NK-92 treated with Interleukin-12 subunit alpha and Interleukin-12 subunit beta, amount 100 ng/mL, for 24 hours (cell line): ENCODE results near the gene NCLN.
"Not testable (repeated sequence)": the region's sequence is repeated elsewhere in the genome, so short reads cannot be mapped to it uniquely, and the experiment has no call there.

Experiments
- DNase-seq: peaks from one replicate; lab custom pipeline; 2025; lab: John Stamatoyannopoulos, UW

Gene NCLN

DNA sequence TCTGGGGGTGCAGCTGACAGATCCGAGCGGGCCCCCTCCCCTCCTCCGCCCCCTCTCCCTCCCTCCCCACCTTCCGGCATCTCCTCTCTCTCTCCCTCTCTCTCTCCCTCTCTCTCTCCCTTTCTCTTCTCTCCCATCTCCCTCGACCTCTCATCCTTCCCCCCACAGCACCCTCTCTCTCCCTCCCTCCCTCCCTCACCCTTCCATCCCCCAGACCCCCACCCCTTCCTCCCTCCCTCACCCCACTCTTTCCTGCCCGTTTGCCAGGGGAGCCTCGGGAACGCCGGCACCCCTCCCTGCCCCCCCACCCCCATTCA, 39.4 kb downstream of the NCLN start:
- no peak for DNase-seq

DNA sequence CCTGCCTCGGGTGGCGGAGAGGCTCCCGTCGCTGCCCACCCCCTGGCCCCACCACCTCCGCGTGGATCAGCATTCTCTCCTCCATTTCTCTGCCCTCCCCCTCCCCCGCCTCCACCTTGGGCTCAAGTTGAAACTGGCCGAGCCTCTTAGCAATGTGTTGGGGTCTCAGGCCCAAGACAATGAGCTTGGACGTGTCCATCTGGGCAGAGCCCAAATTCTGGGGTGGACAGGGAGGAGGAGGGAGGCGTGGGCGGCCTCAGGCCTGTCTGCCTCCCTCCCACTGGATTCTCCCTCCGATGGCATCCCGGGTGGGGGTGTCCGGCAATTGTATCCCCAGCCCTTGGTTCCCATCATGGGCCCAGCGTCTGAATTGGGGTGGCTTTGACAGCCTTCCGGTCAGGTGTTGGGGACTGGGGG, 40.0 kb downstream of the NCLN start:
- DNase-seq, result no peak

DNA sequence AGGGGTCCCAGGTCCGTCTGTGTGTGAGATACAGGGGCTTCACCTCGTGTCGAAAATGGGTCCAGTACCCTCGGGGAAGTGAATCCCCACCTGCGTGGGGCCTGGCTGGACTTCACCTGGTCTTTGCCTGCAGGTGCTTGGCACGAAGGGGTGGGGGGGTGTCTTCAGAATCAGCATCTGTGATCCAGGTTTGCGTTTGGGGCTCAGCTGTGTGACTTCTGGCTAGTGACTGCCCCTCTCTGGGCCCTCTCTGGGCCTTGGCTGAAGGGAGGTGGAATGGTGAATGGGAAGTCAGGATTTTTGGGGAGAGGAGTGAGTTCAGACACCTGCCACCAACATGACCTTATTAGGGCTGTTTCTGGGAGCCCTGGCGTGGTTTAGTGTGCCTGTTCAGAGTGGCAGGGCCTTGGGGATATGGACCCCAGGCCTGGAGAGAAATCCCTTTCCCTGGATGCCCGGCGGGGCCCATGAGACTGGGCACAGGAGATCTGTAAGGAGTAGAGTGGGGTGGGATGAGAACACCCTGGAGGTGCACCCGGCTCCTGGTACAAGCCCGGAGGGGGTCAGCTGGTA, 41.4 kb downstream of the NCLN start:
- no peak for DNase-seq

DNA sequence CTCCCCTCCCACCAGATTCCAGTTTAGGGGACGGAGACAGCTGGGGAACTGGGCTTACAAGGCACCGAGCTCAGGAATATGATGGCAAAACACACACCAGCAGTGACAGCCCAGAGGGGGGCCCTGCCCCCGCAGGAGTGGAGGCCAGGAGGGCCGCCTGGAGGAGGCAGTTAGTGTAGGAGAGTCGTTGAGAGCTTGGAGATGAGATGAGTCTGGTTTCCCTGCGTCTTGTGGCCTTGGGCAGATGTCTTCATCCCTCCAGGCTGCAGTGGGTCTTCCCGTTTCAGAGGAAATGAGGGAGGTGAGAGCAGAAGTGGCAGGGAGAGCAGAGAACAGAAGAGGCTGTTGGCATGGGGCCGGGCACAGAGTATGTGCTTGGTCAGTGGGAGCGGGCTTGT, 43.6 kb downstream of the NCLN start:
- DNase-seq, result no peak

DNA sequence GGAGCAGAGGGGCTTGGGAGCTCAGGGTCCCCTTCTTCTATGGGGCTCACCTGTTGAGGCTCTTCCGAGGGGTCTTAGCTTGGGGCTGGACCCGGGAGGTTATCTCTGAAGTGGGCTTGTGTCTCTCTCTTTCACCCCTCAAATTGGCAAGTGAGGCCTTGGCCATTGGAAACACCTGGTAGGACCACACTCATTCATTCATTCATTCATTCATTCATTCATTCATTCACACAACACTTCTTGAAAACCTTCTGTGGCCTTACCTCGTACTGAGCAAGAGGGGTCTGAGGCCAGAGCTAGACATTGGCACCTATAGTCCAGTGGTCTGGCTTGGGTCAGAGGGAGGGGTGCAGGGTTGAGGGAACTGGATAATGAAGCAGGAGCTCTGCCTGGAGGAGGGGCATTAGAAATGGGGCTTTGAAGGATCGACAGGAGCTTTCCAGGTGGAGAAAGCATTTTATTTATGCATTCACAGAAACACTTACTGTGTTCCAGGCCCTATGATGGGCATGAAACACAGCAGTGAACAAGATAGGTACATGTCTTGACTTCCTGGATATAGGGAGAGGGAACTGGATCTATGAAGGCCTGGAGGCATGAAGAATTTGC, 44.3 kb downstream of the NCLN start:
- no peak for DNase-seq

DNA sequence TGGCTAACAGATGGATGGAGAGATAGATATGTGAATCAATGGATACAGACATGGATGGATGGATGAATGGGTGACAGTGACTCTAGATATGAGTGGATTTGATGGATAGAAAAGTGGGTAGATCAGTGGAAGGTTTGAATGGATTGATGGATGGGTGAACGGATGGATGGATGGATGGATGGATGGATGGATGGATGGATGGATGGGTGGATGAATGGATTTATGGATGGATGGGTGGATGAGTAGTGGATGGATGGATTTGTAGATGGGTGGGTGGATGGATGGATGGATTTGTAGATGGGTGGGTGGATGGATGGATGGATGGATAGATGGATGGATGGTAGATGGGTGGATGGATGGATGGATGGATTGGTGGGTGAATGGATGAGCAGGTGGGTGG, 45.6 kb downstream of the NCLN start:
- DNase-seq, result no peak

DNA sequence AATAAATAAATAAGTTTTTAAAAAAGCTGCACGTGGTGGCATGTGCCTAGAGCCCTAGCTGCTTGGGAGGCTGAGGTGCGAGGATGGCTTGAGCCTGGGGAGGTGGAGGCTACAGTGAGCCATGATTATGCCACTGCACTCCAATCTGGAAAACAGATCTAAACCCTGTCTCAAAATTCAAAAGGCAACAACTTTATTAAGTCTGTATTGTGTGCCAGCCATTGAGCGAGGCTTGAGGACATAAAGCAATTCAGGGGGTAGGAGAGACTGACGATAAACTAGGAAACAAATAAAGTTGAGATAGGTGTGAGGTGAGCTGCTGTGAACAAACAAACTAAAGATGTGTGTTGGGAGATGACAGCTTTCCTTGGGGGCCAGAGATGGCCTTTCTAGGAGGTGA, 47.4 kb downstream of the NCLN start:
- DNase-seq, result no peak

DNA sequence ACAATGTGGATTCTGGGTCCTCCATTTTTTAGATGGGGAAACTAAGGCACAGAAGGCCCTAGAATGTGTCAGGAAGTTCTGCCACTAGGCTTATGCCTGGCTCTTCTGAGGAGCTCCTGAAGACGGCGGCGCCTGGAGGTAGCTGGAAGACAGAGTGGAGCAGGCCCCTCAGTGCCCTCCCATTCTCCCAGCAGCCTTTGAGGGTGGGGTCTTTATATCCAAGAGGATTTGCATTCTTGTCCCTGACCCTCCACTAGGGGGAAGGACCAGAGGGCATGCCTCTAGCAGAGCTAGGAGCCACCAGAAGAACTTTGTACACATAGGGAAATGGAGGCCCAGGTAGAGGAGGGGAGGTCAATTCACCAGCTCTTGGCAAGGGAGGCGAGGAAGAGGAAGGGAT, 48.1 kb downstream of the NCLN start:
- no peak for DNase-seq

DNA sequence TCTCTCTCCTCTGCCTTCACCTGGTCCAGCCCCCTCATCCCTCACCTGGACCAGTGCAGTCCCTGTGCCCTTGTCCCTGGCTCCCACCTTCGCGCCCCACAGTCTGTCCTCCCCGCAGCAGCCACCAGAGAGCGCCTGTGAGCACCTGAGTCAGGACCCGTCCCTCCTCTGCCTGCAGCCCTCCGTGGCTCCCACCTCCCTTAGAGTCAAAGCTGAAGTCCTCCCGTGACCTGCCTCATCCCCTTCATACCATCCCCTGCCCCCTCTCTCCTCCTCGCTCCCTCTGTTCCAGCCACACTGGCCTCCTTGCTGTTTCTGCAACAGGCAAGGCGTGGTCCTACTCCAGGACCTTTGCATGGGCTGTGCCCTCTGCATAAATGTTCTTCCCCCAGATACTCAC, 49.1 kb downstream of the NCLN start:
- no peak for DNase-seq

DNA sequence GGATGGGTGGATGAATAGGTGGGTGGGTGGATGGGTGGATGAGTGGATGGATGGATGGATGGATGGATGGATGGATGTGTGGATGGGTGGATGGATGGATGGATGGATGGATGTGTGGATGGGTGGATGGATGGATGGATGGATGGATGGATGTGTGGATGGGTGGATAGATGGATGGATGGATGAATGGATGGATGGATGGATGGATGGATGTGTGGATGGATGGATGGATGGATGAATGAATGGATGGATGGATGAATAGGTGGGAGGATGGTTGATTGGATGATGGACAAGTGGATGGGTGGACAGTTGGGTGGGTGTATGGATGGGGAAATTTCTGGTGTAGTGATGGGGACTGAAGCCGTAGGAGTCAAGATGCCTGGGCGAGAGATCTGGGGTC, 49.9 kb downstream of the NCLN start:
- not testable (repeated sequence) for DNase-seq

DNA sequence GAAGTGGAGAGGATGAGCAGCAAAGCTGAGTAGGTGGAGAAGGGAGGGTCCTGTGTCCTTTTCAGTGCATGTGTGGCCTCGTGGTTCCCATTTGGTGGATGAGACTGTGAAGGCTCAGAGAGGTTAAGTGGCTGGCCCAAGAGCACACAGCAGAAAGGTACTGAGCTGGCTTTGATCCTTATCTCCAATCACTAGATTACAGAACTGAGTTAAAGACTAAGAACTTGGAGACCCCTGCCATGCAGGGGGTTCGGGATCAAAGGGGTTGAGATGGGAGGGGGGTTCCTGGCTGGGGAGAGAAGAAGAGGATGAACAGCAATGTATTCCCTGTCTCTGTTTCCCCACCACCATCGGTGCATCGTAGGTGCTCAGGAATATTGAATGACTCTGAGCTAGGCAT, 50.5 kb downstream of the NCLN start:
- DNase-seq, result no peak

DNA sequence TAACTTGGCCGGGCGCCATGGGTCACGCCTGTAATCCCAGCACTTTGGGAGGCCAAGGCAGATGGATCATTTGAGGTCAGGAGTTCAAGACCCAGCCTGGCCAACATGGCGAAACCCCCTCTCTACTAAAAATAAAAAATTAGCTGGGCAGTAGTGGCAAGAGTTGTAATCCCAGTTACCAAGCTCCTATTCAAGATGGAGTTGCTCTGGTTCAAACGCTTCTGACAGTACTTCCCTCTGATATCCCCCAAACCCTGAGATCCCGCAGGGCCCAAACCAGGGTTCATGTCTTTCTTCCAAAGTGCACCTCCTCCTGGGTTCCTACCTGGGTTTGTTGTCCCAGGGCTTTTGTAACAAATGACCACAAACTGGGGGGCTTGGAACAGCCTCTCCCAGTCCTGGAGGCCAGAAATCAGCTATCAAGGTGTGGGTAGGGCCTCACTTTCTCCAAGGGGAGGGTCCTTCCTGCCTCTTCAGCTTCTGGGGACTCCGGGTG, 52.4 kb downstream of the NCLN start:
- no peak for DNase-seq

DNA sequence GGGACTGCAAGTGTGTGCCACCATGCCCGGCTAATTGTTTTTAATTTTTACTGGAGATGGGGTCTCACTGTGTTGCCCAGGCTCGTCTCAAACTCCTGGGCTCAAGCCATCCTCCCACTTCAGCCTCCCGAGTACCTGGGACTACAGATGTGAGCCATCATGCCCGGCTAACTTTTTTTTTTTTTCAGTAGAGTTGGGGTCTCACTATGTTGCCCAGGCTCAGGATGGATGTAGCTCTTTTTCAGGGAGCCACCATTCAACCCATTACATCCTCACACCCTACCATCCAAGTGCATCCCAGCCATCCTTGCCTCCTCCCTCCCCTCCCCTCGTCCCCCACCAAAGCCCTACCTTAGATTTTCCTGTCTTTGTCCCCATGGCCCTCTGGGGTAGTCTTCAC, 53.6 kb downstream of the NCLN start:
- DNase-seq, result no peak

DNA sequence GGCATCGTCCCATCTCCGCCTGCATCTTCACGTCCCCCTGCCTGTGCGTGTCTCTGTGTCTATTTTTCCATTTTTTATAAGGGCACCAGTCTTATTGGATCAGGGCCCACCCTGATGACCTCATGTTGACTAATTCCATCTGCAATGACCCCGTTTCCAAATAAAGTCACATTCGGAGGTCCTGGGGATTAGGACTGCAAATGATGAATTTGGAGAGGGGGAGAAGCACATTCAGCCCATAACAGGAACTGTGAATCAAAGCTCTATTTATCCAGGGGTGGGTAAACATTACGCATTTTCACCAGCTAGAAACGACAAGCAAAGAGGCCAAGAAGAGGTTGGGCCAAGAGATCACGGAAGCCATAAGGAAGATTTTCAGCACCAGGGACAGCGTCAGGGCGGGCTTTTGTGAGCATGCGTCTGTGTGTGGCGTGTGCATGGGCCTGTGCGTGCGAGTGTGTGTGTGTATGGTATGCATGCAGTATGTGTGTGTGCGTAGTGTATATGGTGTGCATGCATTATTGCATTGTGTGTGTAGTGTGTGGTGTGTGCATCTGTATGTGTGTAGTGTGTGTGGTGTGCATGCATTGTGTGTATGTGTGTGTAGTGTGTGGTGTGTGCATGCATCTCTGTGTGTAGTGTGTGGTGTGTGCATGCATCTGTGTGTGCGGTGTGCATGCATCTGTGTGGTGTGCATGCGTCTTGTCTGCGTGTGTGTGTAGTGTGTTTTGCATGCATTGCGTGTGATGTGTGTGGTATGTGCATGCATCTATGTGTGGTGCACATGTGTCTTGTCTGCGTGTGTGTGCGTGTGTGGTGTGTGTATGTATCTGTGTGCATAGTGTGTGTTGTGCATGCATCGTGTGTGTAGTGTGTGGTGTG, 58.3 kb downstream of the NCLN start:
- DNase-seq, result no peak

DNA sequence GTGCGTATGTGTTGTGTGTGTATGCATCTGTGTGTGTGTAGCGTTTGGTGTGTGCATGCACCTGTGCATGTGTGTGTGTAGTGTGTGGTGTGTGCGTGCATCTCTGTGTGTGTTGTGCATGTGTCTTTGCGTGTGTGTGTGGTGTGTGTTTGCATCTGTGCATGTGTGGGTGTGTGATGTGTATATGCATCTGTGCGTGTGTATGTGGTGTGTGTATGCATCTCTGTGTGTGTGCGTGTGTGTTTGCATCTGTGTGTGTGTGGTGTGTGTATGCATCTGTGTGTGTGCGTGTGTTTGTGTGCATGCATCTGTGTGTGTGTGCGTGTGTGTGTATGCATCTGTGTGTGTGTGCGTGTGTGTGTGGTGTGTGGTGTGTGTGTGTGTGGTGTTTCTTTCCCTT, 59.3 kb downstream of the NCLN start:
- no peak for DNase-seq

DNA sequence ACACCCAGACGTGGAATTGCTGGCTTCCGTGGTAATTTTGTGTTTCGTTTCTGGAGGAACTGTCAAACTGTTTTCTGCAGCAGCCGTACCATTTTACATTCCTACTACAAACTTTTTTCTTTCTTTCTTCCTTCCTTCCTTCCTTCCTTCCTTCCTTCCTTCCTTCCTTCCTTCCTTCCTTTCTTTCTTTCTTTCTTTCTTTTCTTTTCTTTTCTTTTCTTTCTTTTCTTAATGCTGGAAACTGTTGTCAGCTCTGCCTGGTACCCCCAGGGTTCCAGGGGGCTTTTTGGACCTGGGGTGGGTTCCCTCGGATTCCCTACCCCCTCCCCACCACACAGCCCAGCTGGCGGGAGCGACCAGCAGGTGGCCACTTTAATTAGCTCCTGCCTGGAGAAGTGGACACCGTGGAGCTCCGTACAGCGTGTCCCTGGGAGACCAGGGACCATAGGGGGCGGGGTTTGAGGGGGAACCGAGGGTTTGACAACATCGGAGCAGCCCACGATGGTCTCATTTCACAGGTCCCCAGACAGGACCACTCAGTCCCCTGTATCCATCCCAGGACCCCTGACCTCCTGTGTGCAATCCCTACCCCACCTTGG, 63.1 kb downstream of the NCLN start:
- no peak for DNase-seq

DNA sequence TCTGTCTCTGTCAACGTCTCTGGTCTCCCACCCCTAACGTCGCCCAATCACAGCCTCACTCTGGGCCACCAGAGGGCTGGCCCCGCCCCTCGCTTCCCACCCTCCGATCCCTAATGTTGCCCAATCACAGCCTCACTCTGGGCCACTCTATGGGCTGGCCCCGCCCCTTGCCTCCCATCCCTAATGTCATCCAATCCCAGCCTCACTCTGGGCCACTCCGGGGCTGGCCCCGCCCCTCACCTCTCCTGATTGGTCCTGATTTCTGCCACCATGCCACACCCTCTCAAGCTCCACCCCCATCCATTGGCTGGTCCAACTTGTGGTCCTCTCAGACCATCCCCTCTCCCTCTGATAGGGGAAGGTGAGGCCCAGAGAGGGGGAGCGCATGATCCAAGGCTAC, 63.7 kb downstream of the NCLN start:
- DNase-seq, result no peak

DNA sequence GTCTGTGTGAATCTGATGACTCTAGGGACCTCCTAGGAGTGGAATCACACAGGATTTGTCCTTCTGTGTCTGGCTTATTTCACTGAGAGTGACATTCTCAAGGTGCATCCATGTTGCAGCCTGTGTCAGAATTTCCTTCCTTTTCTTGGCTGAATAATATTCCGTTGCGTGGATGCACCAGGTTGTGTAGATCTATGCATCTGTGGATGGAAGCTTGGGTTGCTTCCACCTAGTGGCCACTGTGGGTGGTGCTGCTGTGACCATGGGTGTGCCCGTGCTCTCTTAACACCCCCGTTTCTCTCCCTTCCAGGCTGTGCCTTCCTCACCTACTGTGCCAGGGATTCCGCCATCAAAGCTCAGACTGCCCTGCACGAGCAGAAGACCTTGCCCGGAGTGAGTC, 64.9 kb downstream of the NCLN start:
- no peak for DNase-seq

DNA sequence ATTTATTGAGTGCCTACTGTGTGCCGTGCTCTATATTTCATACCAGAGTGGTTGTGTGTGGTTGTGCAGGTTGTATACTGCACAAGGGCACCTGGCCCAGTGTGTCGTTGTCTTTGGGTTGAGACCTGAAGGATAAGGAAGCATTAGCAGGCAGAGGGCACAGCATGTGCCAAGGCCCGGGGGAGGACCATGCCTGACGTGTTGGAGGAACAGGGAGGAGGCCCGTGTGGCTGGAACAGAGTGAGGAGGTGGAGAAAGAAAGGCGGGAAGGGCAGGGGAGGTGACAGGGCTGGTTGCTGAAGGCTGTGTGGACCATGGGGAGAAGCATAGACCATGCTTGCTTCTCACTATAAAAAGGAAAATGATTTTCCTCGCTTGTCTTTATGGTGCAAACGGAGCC, 65.5 kb downstream of the NCLN start:
- DNase-seq, result no peak

DNA sequence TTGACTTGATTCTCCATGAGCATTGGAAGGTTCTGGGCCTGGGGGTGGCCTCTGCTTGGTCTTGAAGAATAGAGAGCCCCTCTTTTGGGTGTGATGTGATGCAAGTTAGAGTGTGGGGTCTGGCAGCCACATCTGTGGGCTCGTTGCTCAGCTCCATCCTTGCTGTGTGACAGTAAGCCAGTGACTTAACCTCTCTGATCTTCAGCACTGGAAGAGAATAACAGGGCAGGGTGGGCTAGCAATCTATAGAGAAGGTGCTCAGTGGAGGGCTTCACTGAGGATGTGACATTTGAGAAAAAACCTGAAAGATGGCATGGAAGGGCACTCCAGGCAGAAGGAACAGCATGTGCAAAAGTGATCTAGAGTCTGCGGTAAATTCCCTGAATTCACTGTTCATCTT, 66.9 kb downstream of the NCLN start:
- DNase-seq, result no peak

DNA sequence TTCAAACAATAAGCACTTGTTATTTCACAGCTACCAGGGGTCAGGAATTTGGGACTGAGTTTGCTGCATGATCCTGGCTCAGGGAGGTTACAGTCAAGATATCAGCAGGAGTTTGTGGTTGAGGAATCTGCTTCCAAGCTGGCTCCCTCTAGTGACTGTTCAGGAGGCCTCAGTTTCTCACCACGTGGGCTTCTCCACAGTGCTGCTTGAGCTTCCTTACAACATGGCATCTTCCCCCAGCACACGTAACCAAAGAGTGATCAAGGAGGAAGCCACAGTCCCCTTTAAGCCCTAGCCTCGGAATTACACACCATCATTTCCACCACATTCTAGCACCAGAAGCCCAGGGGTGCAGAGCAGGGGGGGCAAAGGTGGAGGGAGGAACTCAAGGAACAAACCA, 67.5 kb downstream of the NCLN start:
- DNase-seq, result no peak

DNA sequence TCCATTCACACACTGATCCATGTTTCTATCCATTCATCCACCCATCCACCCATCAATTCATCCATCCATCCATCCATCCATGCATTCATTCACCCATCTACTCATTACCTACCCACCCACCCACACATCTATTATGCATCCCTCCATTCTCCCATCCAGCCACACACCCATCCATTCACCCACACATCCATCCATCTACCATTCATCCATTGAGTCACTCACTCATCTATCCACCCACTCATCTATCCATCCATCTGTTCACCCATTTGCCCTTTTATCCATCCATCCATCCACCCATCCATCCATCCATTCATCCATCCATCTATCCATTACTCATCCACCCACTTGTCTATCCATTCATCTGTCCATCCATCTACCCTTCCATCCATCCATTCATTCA, 68.8 kb downstream of the NCLN start:
- DNase-seq, result no peak

DNA sequence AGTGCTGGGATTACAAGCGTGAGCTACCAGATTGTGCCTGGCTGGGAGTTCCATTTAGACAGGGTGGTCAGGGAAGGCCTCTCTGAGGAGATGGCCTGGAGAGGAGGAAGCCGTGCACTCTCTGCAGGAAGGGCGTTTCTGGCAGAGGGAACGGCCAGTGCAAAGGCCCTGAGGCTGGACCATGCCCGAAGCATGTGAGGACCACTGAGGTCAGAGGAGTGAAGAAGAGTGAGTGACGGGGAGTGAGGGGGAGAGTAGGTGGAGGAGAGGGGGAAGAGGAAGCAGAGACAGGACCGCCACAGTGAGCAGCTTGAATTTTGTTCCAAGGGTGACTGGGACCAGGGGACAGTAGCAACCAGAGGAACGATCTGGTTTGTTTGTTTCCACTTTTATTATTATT, 71.3 kb downstream of the NCLN start:
- no peak for DNase-seq
